ENCODE results near the gene RERE. TPM values are rescaled to one million over a fixed set of nuclear protein-coding genes. Genes with fewer than 3 reads are reported as not detected.

RERE gene
- total and polyA plus RNA-seq, 2 donors, result 69.0 to 168 TPM

DNA sequence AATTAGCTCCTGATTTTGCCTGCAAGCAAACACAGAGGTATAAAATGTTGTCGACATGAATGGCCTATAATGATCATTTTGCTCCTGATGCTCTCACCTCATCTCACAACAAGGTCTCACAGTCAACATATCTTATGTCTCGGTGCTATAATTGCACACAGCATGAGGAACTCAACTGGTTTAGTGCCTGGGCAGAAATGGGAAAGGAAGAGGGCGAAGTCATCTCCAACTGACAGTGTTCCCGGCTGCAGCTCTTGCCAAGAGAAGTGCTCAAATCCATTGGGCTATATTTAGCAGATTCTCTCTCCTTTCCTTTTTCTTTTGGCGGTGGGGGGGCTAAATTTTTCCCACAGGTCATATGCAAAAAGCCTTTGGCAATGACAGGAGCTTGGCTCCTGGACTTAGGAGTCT is 446.5 kb downstream of the RERE start:
- 25% methylated on average over 5 of the region's 5 CpGs for WGBS
- no peak for DNase-seq (ENCODE audit: extremely low spot score)
- Histone ChIP-seq H3K27ac (ENCODE audit: low read depth) (no peak overlapping the region), H3K36me3 (ENCODE audit: insufficient read depth) (no peaks in the 10 kb centered on the region), H3K4me1 (ENCODE audit: insufficient read depth) (no peaks in the 10 kb centered on the region), H3K4me3 (ENCODE audit: low read depth, low read length) (no peak overlapping the region)

DNA sequence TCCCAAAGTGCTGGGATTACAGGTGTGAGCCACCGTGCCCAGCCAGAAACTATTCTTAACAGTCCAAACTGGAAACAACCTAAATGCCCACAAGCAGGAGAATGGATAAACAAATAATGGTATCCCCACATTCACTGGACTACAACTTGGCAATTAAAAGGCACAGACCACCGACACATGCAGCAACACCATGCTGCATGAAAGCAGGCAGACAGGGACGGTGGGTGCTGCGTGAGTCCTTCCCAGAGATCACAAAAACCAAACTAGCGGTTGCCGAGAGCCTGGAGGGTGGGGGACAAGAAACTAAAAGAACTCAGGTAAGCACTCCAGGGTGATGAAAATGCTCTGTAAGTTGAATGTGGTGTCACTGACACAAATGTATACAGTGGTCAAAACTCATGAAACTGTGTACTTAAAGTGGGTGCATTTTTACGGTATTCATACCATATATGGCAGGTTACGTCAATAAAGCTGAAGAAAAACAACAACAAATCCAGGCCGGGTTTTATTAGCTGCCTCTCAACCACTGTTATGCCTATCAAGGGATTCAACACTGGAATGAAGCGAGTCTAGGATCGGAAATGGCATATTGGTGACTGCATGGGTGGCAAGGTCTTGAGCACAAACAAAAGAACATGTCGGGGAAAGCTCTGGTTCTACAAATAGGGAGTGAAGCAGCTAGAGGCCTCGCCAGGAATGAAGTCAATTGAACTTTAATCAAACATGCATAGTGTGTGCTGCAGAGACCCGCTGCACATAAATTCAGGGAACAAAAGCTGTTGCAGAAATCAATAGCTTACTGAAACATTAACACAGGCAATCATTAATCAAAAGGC is 447.2 kb downstream of the RERE start:
- Histone ChIP-seq H3K4me3 (ENCODE audit: low read depth, low read length) (no peak overlapping the region), H3K36me3 (ENCODE audit: insufficient read depth) (no peaks in the 10 kb centered on the region), H3K4me1 (ENCODE audit: insufficient read depth) (no peaks in the 10 kb centered on the region), H3K27ac (ENCODE audit: low read depth) (no peak overlapping the region)
- 56% methylated on average over 14 of the region's 14 CpGs for WGBS
- no peak for DNase-seq (ENCODE audit: extremely low spot score)

DNA sequence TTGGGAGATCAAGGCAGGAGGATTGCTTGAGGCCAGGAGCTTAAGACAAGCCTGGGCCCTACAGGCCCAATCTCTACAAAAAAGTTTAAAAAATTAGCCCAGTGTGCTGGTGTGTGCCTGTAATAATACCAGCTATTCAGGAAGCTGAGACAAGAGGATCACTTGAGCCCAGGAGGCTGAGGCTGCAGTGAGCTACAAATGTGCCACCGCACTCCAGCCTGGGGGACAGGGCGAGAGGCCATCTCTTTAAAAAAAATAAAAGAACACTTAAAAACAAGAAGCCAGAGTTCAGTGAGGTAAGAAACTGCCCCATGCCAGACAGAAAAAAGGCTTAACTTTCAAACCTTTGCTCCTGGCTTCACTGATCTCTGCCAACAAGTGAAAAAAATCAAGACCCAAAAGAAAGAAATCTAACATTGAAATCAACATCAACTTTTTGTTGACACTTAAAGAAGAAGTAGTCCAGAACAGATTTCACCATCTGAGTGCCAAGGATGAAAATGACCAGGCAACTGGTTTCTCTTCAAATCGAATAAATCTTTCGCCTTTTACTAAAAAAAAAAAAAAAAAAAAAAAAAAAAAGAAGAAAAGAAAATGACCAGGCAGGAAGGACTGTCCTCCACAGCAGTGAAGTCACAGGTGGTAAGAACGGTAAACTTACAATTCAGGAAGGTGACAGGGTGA is 448.3 kb downstream of the RERE start:
- Histone ChIP-seq H3K4me1 (ENCODE audit: insufficient read depth) (no peaks in the 10 kb centered on the region), H3K27ac (ENCODE audit: low read depth) (no peak overlapping the region), H3K36me3 (ENCODE audit: insufficient read depth) (no peaks in the 10 kb centered on the region), H3K4me3 (ENCODE audit: low read depth, low read length) (no peak overlapping the region)
- no peak for DNase-seq (ENCODE audit: extremely low spot score)
- 74% methylated on average over 5 of the region's 5 CpGs for WGBS

DNA sequence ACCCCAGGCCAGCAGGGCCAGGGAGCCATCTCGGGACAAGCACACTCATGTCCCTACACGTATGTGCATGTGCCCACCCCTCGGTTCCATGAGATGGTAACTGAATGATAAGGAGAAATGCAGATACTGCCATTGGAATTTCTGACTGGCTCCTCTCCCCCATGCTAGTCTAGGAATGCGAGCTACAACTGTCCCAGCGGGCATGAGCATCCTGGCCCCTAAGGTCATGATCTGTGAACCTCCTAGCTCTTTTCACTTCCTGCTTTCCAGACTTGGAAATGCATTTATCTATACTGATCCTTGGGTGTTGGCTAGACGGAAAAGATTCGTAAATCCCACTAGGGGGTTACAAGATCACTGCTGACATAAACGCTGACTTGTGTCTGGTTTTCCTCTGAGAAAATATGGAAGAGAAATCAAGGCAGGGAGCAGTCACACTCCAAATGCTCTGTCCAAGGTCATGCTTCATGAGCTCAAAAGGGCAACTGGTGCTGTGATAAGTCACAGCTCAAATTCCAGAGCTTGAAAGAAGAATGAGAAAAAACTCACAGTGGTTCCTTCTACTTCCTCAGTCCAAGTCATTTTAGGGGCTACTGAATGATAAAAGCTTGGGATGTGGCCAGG is 449.8 kb downstream of the RERE start:
- Histone ChIP-seq H3K36me3 (ENCODE audit: insufficient read depth) (no peaks in the 10 kb centered on the region), H3K27ac (ENCODE audit: low read depth) (no peak overlapping the region), H3K4me1 (ENCODE audit: insufficient read depth) (no peaks in the 10 kb centered on the region), H3K4me3 (ENCODE audit: low read depth, low read length) (no peak overlapping the region)
- DNase-seq (ENCODE audit: extremely low spot score), result no peak
- 59% methylated on average over 8 of the region's 8 CpGs for WGBS

DNA sequence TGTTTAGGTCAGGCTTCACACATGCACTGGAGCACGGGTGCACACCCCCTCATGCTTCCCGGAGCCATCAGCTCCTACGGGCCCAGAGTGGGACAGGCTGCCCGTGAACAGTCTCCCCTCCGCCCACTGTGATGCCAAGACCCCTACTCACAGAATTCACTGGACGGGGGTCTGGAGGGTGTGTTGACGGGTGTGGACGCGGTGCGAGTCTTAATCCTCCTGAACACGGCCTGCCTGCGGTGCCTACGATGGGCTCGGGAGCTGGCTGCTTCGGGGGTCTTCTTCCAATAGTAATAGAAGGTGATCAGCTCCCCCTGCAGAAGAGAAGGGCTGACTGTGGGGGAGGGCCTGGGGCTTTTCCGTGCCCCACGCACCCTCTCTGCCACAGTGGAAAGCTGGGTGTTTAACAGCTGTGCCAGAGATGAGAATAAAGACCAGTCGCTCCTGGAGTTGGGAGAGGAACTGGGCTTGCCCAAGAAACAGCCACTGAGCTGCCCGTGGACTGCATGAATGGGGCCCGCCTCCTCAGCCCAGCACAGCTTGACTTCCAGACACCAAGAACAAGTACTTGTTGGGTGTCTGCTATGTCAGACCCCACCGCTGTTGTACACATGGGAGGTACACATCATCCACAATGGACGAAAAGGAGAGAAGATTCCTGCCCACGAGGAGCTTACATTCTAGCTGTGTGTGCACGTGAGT is 451.6 kb downstream of the RERE start:
- 91% methylated on average over 24 of the region's 24 CpGs for WGBS
- DNase-seq (ENCODE audit: extremely low spot score), result no peak
- Histone ChIP-seq H3K4me3 (ENCODE audit: low read depth, low read length) (no peak overlapping the region), H3K36me3 (ENCODE audit: insufficient read depth) (peaks cover 4% of the 10 kb centered on the region), H3K27ac (ENCODE audit: low read depth) (no peak overlapping the region), H3K4me1 (ENCODE audit: insufficient read depth) (no peaks in the 10 kb centered on the region)

DNA sequence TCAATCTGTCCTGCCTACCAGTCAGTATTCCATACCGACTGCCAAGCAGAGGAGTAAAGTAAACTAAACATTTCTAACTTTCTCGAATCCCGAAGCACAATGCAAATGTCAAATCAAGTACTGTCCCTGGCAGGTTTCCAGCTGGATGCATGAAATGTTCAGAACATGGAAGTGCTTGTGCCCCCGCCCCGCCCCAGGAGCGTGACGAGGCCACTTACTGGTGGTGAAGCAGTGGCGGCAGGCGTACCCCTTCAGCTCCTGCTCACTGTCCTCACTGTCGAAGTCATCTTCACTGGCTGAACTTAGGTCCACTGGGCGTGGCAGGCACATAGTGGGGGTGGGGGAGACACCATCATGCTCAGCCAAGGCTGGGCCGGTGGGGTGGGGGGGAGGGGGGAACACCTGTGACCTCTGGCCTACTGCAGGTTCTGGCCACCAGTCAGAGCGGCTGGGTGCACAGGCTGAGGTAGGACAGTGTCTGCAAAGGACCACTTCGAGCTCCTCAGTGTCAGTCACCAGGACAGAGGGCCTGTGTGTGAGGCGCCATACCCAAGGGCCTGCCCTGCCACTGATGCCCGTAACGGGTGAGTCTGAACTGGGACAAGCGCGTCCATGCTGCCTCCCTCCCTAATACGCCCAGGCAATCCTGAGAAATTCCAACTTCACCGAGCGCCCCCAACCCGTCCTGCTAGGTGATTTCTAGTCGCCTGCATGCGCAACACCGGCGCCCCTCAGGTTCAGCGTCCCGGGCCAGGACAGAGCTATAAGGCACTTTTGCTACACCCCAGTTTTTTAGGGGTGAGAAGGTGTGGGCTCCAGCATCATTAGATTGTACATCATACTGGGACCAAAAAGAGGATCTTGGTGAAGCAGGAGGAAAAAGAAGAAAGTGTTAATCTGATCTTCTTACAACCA is 452.7 kb downstream of the RERE start:
- 72% methylated on average over 29 of the region's 29 CpGs for WGBS
- peaks cover 4% of the 10 kb centered on the region for H3K36me3 ChIP-seq (ENCODE audit: insufficient read depth)
- no peaks in the 10 kb centered on the region for H3K4me1 ChIP-seq (ENCODE audit: insufficient read depth)
- no peak overlapping the region for H3K4me3 ChIP-seq (ENCODE audit: low read depth, low read length)
- DNase-seq (ENCODE audit: extremely low spot score), result no peak
- no peak overlapping the region for H3K27ac ChIP-seq (ENCODE audit: low read depth)

DNA sequence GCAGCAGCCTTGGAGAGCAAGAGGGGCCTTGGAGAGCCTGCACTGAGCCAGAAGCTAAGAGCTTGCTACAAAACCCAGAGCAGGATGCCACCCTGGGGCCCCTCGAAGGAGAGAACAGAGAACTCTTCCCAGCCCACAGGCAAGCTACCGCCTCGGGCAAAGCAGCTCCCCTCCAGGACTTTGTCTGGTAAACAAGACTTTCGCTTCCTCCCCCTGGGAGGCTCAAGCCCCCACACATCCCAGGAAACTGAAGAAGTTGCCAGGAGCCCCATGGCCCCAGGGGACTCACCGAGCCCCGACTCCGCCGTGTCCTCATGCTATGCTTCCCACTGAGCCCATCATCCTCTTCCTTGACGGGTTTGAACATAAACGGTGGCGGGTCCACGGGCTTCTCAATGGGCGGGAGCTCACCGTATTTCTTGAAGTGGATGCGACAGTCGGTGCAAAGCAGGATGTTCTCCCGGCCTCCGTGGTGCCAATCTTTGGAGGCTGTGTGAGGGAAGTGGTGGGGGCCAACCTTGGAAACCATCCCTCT is 453.6 kb downstream of the RERE start:
- Histone ChIP-seq H3K27ac (ENCODE audit: low read depth) (no peak overlapping the region), H3K4me1 (ENCODE audit: insufficient read depth) (no peaks in the 10 kb centered on the region), H3K36me3 (ENCODE audit: insufficient read depth) (peaks cover 4% of the 10 kb centered on the region), H3K4me3 (ENCODE audit: low read depth, low read length) (no peak overlapping the region)
- no peak for DNase-seq (ENCODE audit: extremely low spot score)
- WGBS, result 50% methylated on average over 18 of the region's 18 CpGs

DNA sequence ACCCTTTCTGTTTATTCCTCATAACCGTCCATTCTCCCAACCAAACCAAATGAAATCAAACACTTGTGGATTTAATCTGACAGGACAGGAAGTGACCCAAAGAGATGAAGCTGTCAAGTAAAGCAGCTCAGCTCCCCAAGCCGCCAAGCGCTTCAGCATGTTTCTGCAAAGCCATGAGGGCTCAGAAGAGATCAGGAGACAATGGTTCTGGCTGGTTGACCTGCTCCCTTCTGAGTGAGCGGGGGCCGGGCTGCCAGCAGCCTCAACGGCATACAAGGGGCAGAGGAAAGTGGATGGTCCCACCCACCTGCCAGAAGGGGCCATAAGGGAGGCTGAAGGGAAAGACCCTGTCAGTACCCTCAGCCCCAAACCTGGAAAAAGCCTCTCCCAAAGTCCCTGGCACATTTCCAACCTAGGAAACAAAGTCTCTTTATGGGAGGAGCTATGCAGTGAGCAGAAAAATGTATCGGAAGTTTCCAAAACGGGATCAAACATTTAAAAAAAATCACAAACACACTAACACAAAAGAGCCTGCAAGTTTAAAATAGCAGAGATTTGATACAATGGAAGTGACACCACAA is 454.2 kb downstream of the RERE start:
- 48% methylated on average over 8 of the region's 8 CpGs for WGBS
- H3K36me3 ChIP-seq (ENCODE audit: insufficient read depth), result peaks cover 4% of the 10 kb centered on the region
- H3K4me3 ChIP-seq (ENCODE audit: low read depth, low read length), result no peak overlapping the region

DNA sequence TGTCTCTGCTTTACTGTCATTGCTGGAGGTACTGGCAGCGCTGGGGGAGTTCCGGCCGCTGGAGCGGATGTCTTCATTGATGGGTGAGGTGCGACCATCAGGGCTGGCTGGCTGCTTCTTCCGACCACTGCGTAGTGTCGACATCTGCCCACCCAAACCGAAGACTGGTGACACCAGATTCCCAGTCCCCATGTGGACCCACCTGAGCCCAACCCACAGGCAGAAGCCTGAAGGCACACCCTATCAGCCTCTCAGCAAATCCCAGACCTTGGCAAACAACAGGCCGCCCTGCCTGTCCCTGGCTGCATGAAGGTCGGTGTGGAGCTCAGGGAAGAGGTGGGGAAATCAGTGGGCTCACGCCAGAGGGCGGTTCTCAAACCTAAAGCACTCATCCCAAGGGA is 454.7 kb downstream of the RERE start:
- no peak for DNase-seq (ENCODE audit: extremely low spot score)
- Histone ChIP-seq H3K27ac (ENCODE audit: low read depth) (no peak overlapping the region), H3K4me3 (ENCODE audit: low read depth, low read length) (no peak overlapping the region), H3K36me3 (ENCODE audit: insufficient read depth) (peaks cover 4% of the 10 kb centered on the region), H3K4me1 (ENCODE audit: insufficient read depth) (no peaks in the 10 kb centered on the region)
- 85% methylated on average over 13 of the region's 13 CpGs for WGBS

More for the DNA sequence above, 454.2 kb downstream of the RERE start:
- no peak for DNase-seq (ENCODE audit: extremely low spot score)
- Histone ChIP-seq H3K4me1 (ENCODE audit: insufficient read depth) (no peaks in the 10 kb centered on the region), H3K27ac (ENCODE audit: low read depth) (no peak overlapping the region)

DNA sequence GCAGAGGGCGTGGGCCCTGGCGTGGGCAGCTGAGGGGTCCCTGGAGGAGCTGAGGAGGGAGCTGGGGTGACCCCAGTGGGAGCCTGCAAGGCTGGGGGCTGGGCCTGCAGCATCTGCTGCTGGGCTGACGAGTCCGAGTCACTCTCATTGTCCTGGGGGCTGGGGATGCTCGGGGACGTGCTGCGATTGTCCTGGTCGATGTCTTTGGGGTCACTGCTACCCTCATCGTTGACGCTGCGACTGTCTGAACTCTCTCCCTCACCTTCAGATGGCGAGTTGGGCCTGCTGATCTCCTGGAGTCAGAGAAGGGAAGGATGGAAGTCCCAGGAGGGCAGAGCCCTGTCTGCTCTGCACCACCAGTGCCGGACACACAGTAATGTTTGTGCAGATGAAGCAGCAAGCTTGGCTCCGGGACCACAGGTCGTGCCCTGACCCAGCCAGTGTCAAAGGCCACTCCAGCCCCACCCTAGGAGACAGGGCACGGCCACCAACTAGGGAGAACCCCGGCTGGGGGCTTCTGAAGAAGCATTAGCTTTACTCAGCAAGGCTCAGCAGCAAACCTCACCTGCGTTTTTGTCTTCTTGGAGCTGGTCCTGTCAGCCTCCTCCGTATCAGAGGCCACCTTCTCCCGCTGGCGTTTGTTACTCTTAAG is 456.1 kb downstream of the RERE start:
- no peak for DNase-seq (ENCODE audit: extremely low spot score)
- WGBS, result 88% methylated on average over 21 of the region's 21 CpGs
- Histone ChIP-seq H3K36me3 (ENCODE audit: insufficient read depth) (peaks cover 7% of the 10 kb centered on the region), H3K4me1 (ENCODE audit: insufficient read depth) (no peaks in the 10 kb centered on the region), H3K4me3 (ENCODE audit: low read depth, low read length) (no peak overlapping the region), H3K27ac (ENCODE audit: low read depth) (no peak overlapping the region)

DNA sequence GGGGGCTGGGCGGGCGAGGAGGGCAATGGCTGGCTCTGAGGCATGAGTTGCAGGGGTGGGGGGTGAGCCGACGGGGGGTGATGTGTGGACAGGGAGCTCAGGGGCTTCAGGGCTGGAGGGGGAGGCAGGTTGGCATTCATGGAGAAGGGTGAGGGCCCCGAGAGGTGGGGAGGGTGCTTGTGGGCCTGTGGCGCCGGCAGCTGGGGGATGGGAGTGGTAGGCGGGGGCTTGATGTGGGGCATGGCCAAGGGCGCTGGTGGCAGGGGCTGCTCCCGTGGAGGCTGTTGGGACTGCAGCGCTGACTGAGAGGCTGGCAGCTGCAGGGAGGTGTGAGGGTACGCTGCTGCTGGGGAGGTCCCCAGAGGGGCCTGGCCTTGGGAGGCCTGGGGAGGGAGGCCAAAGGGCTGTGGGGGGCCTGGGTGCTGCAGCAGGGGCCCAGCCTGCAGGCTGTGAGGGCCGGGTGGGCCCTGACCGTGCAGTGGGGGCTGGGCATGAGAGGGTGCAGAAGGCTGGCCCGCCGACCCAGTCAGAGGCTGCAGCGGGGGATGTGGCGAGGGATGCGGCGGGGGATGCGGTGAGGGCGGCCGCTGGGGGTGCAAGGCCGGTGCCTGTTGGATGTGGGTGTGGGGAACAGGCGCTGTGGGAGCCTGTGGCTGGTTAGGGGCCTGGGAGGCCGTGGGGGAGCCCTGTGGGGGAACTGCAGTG is 456.8 kb downstream of the RERE start:
- no peak for DNase-seq (ENCODE audit: extremely low spot score)
- H3K4me1 ChIP-seq (ENCODE audit: insufficient read depth), result no peaks in the 10 kb centered on the region
- H3K36me3 ChIP-seq (ENCODE audit: insufficient read depth), result peaks cover 10% of the 10 kb centered on the region
- H3K4me3 ChIP-seq (ENCODE audit: low read depth, low read length), result no peak overlapping the region
- no peak overlapping the region for H3K27ac ChIP-seq (ENCODE audit: low read depth)
- WGBS, result 86% methylated on average over 26 of the region's 26 CpGs
